Psoas muscle (tissue), 8 donors: Measurements from ENCODE around the gene FER1L5. TPM values are rescaled to one million over a fixed set of nuclear protein-coding genes. Genes with fewer than 3 reads are reported as not detected.

Experiments used
- ATAC-seq, 4 donors: fragments of 200-7000 bp; cut with Tn5 transposase; one replicate each; pipeline ENCODE4 v1.9.1; 2020; ENCODE audit warnings: moderate library complexity in 3 of 4, mild to moderate bottlenecking in 2 of 4
- DNase-seq, 2 donors: peaks; one replicate each; pipeline ENCODE4 v3.0.0-alpha.2; 2020
- H3K27ac ChIP-seq: fragments of 200-600 bp; one replicate; pipeline ENCODE4 v1.8.0; 2022
- H3K27me3 ChIP-seq, 3 donors: fragments of 200-600 bp in 1 of 3; one replicate each; pipeline versions ENCODE4 v1.6.1 to v1.8.0; 2013 to 2022; ENCODE audit warnings: low read length in 2 of 3, mild to moderate bottlenecking in 2 of 3, moderate library complexity in 1 of 3; ENCODE audit not compliant: insufficient read depth in 3 of 3
- H3K36me3 ChIP-seq, 2 donors: fragments of 200-600 bp in 1 of 2; one replicate each; pipeline versions ENCODE4 v1.6.1 to v1.8.0; 2013 to 2022; ENCODE audit warnings: low read depth in 1 of 2, mild to moderate bottlenecking in 1 of 2, moderate library complexity in 1 of 2; ENCODE audit not compliant: insufficient read depth in 1 of 2
- H3K4me1 ChIP-seq: fragments of 200-600 bp; one replicate; pipeline ENCODE4 v1.8.0; 2022
- H3K4me3 ChIP-seq: fragments of 200-600 bp; one replicate; pipeline ENCODE4 v1.8.0; 2022; ENCODE audit warnings: mild to moderate bottlenecking
- H3K9me3 ChIP-seq: fragments of 200-600 bp; one replicate; pipeline ENCODE4 v1.8.0; 2022
- CTCF ChIP-seq: fragments of 200-600 bp; IDR thresholded peaks from one replicate; pipeline ENCODE4 v1.8.0; 2022; ENCODE audit warnings: antibody characterized with exemption
- WGBS, 3 donors: extraction: QIAGEN DNeasy Blood & Tissue Kit; methylation state at CpG; one replicate each; pipeline versions ENCODE4 v1.1.6 to v1.1.7; 2013; 5-methylcytosine and 5-hydroxymethylcytosine counted together
- intact Hi-C, 2 donors: fragments of 100-400 bp; cut with DNase I; formaldehyde crosslinking; loops; one replicate each; pipeline versions ENCODE4 v1.11.0 to v1.14.2; 2022
- polyA plus RNA-seq, 3 donors: library from polyadenylated mRNA; stranded (reverse); fragments of 200-250 nt; gene quantifications; one replicate each; pipeline ENCODE4 v1.2.3, GENCODE V29; 2013
- total RNA-seq, 4 donors: library from RNA; stranded (reverse); fragmentation: NEBNext Ultra II Directional in 2 of 4; extraction: Animal tissue kit (Norgen Biotek cat#: 25700) in 2 of 4; gene quantifications; one replicate each; pipeline versions ENCODE4 v1.2.1 to v1.2.4, GENCODE V29; 2021 to 2023
- donor health status: healthy with polysubstance abuse.
- donor health status: DM: no; HTN: no; CAD: no; lungs with moderate emphysema.
- donor health status: Bipolar disorder and iron deficiency.
- donor health status: healthy.
- donor health status: DM: yes; HTN: yes; CAD: no.
- donor health status: DM: no; HTN: no; CAD: no.
- donor health status: DM: no; HTN: no; CAD: no.
- donor health status: DM: yes; HTN: yes; CAD: no.

Gene FER1L5
- total and polyA plus RNA-seq, 7 donors: 0.01 TPM; not detected in 6

- H3K4me3 ChIP-seq: no peak overlapping the region
- H3K9me3 ChIP-seq: no peaks in the 10 kb centered on the region
- 92 to 96% (median 93%) methylated on average over 10 to 11 of the region's 11 CpGs for WGBS, 3 donors
- no peaks in the 10 kb centered on the region for H3K27me3 ChIP-seq
- DNase-seq (no peak), ATAC-seq (no peak)
- no peak overlapping the region for H3K27ac ChIP-seq
- intact Hi-C loops: no loop called here
- H3K4me1 ChIP-seq: no peaks in the 10 kb centered on the region
- no peak for TF ChIP-seq CTCF
- no peaks in the 10 kb centered on the region for H3K36me3 ChIP-seq
Observed at GRCh38 chr2:96688649-96689430, 46.3 kb downstream of the FER1L5 start.

- WGBS, 3 donors: 90 to 93% (median 92%) methylated on average over 14 of the region's 14 CpGs
- no peak for DNase-seq
- ATAC-seq: no peak
- Histone ChIP-seq H3K9me3 (no peaks in the 10 kb centered on the region), H3K36me3 (no peaks in the 10 kb centered on the region), H3K27me3 (no peaks in the 10 kb centered on the region), H3K27ac (no peak overlapping the region), H3K4me1 (no peaks in the 10 kb centered on the region), H3K4me3 (no peak overlapping the region)
- intact Hi-C loops: no loop called here
- TF ChIP-seq CTCF: no peak
Observed at GRCh38 chr2:96689431-96689991, 46.9 kb downstream of the FER1L5 start.

GRCh38 chr2:96690306-96691021, 47.9 kb downstream of the FER1L5 start:
- intact Hi-C loops: no loop called here
- Histone ChIP-seq H3K27ac (no peak overlapping the region), H3K36me3 (no peaks in the 10 kb centered on the region), H3K27me3 (no peaks in the 10 kb centered on the region), H3K4me1 (no peaks in the 10 kb centered on the region), H3K9me3 (no peaks in the 10 kb centered on the region), H3K4me3 (no peak overlapping the region)
- 87 to 90% (median 89%) methylated on average over 15 to 16 of the region's 16 CpGs for WGBS, 3 donors
- no peak for DNase-seq
- TF ChIP-seq CTCF: no peak
- no peak for ATAC-seq

GRCh38 chr2:96691022-96691612, 48.6 kb downstream of the FER1L5 start:
- TF ChIP-seq CTCF: no peak
- Histone ChIP-seq H3K36me3 (no peaks in the 10 kb centered on the region), H3K4me3 (no peak overlapping the region), H3K27me3 (no peaks in the 10 kb centered on the region), H3K27ac (no peak overlapping the region), H3K9me3 (no peaks in the 10 kb centered on the region), H3K4me1 (no peaks in the 10 kb centered on the region)
- intact Hi-C loops: no loop called here
- no peak for ATAC-seq
- WGBS, 3 donors: 88 to 95% (median 91%) methylated on average over 29 to 30 of the region's 30 CpGs
- no peak for DNase-seq
